Activated CD8-positive, alpha-beta memory T cell treated with anti-CD3 and anti-CD28 coated beads for 1 hour (primary cell): ENCODE measurements around the gene TBCD.
"Not testable (repeated sequence)": the region's sequence is repeated elsewhere in the genome, so short reads cannot be mapped to it uniquely, and the experiment has no call there.

Experiments
- DNase-seq, 2 donors: peaks; one replicate each; pipeline ENCODE4 v3.0.0-alpha.2; 2020; ENCODE audit warnings: low read depth in 1 of 2; ENCODE audit errors: extremely low read depth in 1 of 2

TBCD gene

GRCh38 chr17:82726427-82726826 lies 25.4 kb upstream of the TBCD start:
- no peak for DNase-seq

- DNase-seq = no peak
Observed at GRCh38 chr17:82729479-82730260, 22.2 kb upstream of the TBCD start.

- DNase-seq = no peak
Observed at GRCh38 chr17:82732118-82732743, 19.6 kb upstream of the TBCD start.

GRCh38 chr17:82734987-82735866 lies 16.6 kb upstream of the TBCD start, which contains the start of gene FN3K:
Gene FN3K, plus strand, starts transcription at chr17:82735615. Its CDS starts 22 bp downstream, at chr17:82735637.
- peak in 1 of 2 donors; percentile 24 for DNase-seq

GRCh38 chr17:82736511-82737185 lies 15.2 kb upstream of the TBCD start:
- DNase-seq = no peak

GRCh38 chr17:82737967-82738877 lies 13.6 kb upstream of the TBCD start:
- no peak for DNase-seq

GRCh38 chr17:82740906-82741759 lies 10.7 kb upstream of the TBCD start:
- no peak for DNase-seq

GRCh38 chr17:82743344-82744219 lies 8.3 kb upstream of the TBCD start:
- DNase-seq = no peak

GRCh38 chr17:82744736-82745135 lies 7.1 kb upstream of the TBCD start:
- DNase-seq = not testable (repeated sequence)

GRCh38 chr17:82745524-82745923 lies 6.3 kb upstream of the TBCD start:
- DNase-seq = no peak

- no peak for DNase-seq
Observed at GRCh38 chr17:82748756-82749155, 3.1 kb upstream of the TBCD start.

GRCh38 chr17:82750241-82750908 lies 1.5 kb upstream of the TBCD start:
- DNase-seq = no peak

- no peak for DNase-seq
Observed at GRCh38 chr17:82751171-82751570, 694 bp upstream of the TBCD start.

- DNase-seq = no peak
Observed at GRCh38 chr17:82752371-82753200, 721 bp downstream of the TBCD start.

- no peak for DNase-seq
Observed at GRCh38 chr17:82753201-82753464, 1.3 kb downstream of the TBCD start.

GRCh38 chr17:82754297-82755208 lies 2.7 kb downstream of the TBCD start:
- DNase-seq = no peak
